ENCODE measurements around the gene FOXRED2. TPM values are rescaled to one million over a fixed set of nuclear protein-coding genes. Genes with fewer than 3 reads are reported as not detected.

Gene FOXRED2
- 10 to 100 TPM in 3 of 4 donors, 1 to 10 TPM in 1; 9.1 to 18.5 (median 14.6) TPM for total RNA-seq

GRCh38 chr22:36506637-36507517 lies at the start of gene FOXRED2:
TSS of gene FOXRED2 (minus strand) at chr22:36507040. CDS start at chr22:36506422, 618 bp downstream.
- WGBS, 2 donors = 3 to 9% methylated on average over 41 to 73 of the region's 75 CpGs
- H3K4me3 ChIP-seq (ENCODE audit: low read depth, poor library complexity, severe bottlenecking) = peak within 1 kb of the TSS; percentile 34
- TF ChIP-seq, protein P1, sequence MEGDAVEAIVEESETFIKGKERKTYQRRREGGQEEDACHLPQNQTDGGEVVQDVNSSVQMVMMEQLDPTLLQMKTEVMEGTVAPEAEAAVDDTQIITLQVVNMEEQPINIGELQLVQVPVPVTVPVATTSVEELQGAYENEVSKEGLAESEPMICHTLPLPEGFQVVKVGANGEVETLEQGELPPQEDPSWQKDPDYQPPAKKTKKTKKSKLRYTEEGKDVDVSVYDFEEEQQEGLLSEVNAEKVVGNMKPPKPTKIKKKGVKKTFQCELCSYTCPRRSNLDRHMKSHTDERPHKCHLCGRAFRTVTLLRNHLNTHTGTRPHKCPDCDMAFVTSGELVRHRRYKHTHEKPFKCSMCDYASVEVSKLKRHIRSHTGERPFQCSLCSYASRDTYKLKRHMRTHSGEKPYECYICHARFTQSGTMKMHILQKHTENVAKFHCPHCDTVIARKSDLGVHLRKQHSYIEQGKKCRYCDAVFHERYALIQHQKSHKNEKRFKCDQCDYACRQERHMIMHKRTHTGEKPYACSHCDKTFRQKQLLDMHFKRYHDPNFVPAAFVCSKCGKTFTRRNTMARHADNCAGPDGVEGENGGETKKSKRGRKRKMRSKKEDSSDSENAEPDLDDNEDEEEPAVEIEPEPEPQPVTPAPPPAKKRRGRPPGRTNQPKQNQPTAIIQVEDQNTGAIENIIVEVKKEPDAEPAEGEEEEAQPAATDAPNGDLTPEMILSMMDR (IDR thresholded peaks at IDR 0.05) = no peak
- peak in 1 of 2 donors; percentile 64 for TF ChIP-seq POLR2A (IDR thresholded peaks at IDR 0.05)
- intact Hi-C loops (cut with DNase I; ENCODE audit: low total_unique reads) = no loop called here
- peak; percentile 81 to 97 for DNase-seq (ENCODE audit: low spot score in 2 of 2)

DNA sequence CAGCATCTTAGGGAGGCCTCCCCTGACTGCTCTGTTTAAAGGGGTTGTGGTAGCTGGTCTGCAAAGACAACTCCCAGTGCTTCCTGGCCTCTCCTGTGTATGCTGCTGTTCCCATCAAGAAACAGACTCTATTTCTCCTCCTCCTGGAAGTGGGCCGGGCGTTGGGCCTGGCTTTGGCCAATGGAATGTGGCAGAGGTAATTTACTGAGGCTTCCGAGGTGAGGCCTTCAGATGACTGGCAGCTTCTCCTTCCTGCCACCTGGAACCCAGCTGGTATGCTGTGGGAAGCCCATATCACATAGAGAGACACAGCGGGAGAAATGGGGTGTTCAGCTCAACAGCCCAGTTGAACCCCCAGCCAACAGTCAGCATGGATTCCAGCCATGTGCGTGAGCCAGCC lies 47.3 kb upstream of the FOXRED2 start:
- no peak for DNase-seq (ENCODE audit: low spot score in 2 of 2)
- no peak overlapping the region for H3K4me3 ChIP-seq (ENCODE audit: low read depth, poor library complexity, severe bottlenecking)
- TF ChIP-seq POLR2A (IDR thresholded peaks at IDR 0.05) = no peak
- TF ChIP-seq, protein P1 (IDR thresholded peaks at IDR 0.05) = no peak
- intact Hi-C loops (cut with DNase I; ENCODE audit: low total_unique reads) = no loop called here
- WGBS, 2 donors = 52 to 69% methylated on average over 5 of the region's 5 CpGs

GRCh38 chr22:36552289-36552688 lies 45.4 kb upstream of the FOXRED2 start:
- TF ChIP-seq, protein P1 (IDR thresholded peaks at IDR 0.05) = no peak
- no peak for TF ChIP-seq POLR2A (IDR thresholded peaks at IDR 0.05)
- no peak overlapping the region for H3K4me3 ChIP-seq (ENCODE audit: low read depth, poor library complexity, severe bottlenecking)
- intact Hi-C loops (cut with DNase I; ENCODE audit: low total_unique reads) = no loop called here
- 6 to 13% methylated on average over 1 of the region's 1 CpG for WGBS, 2 donors
- no peak for DNase-seq (ENCODE audit: low spot score in 2 of 2)

DNA sequence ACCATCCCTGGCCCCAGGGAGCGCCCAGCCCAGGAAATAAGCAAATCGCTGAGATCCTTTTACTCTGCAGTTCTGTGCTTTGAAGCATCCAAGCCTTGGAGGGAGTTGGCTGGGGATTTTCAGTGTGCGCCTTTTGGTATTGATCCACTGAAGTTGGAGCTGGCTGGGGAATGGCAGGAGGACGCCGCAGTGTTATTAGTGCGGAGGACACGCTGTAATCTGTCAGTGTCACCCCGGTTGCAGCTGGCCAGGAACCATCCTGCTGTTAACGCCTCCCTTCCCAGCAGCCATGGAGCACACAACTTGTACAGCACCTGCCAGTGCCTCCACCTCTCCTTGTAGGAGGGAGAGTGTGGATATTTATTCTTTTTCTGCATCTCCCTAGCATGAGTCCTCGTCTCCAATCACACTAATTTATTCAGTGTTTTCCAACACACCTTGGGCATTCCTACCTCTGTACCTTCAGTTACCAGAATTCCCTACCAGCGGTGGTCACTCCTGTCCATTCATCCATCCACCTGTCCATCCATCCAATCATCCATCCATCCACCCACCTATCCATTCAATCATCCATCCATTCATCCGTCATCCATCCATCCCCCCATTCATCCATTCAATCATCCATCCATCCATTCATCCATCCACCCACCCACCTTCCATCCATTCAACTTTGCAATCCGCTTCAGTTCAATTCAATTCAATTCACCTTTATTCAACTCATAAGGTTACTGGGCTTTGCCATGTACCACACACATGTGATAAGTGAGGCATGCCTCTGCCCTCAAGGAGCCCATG lies 44.1 kb upstream of the FOXRED2 start:
- H3K4me3 ChIP-seq (ENCODE audit: low read depth, poor library complexity, severe bottlenecking) = no peak overlapping the region
- WGBS, 2 donors = 34 to 40% methylated on average over 13 of the region's 13 CpGs
- TF ChIP-seq, protein P1 (IDR thresholded peaks at IDR 0.05) = no peak
- no peak for TF ChIP-seq POLR2A (IDR thresholded peaks at IDR 0.05)
- no peak for DNase-seq (ENCODE audit: low spot score in 2 of 2)
- intact Hi-C loops (cut with DNase I; ENCODE audit: low total_unique reads) = no loop called here

GRCh38 chr22:36549033-36549432 lies 42.2 kb upstream of the FOXRED2 start:
- intact Hi-C loops (cut with DNase I; ENCODE audit: low total_unique reads) = loop anchor here (10.0 kb wide), 1 partner anchor 226 kb away; the partner anchor contains the start of gene IFT27
- DNase-seq (ENCODE audit: low spot score in 2 of 2) = no peak
- TF ChIP-seq, protein P1 (IDR thresholded peaks at IDR 0.05) = no peak
- TF ChIP-seq POLR2A (IDR thresholded peaks at IDR 0.05) = no peak
- H3K4me3 ChIP-seq (ENCODE audit: low read depth, poor library complexity, severe bottlenecking) = no peak overlapping the region
- 65 to 67% methylated on average over 5 of the region's 5 CpGs for WGBS, 2 donors
